Thoracic aorta (tissue), 2 donors: ENCODE measurements around the gene ARSA. TPM values are rescaled to one million over a fixed set of nuclear protein-coding genes. Genes with fewer than 3 reads are reported as not detected.

Experiments used
- ATAC-seq: fragments of 150-250 bp; one replicate; pipeline ENCODE4 v1.8.0; 2017; ENCODE audit warnings: low read depth; ENCODE audit not compliant: insufficient number of reproducible peaks, low FRiP score
- DNase-seq: peaks from one replicate; pipeline ENCODE4 v3.0.0-alpha.2; 2020; ENCODE audit warnings: low spot score
- H3K27ac ChIP-seq, 2 donors: fragments of 200-600 bp; sonication (generic); 1 replicate in 1 of 2; 2 replicates in 1 of 2; pipeline ENCODE4 v1.5.1; 2016; ENCODE audit warnings: mild to moderate bottlenecking in 2 of 2, moderate library complexity in 2 of 2
- H3K27me3 ChIP-seq: fragments of 200-600 bp; sonication (generic); replicated peaks from 2 replicates; pipeline ENCODE4 v1.6.0; 2016; ENCODE audit warnings: mild to moderate bottlenecking; ENCODE audit not compliant: insufficient read depth
- H3K36me3 ChIP-seq: fragments of 200-600 bp; sonication (generic); one replicate; pipeline ENCODE4 v1.5.1; 2016
- H3K4me1 ChIP-seq, 2 donors: fragments of 200-600 bp; sonication (generic); 1 replicate in 1 of 2; 2 replicates in 1 of 2; pipeline versions ENCODE4 v1.5.1 to v1.6.0; 2016; ENCODE audit warnings: low read depth in 2 of 2, mild to moderate bottlenecking in 1 of 2; ENCODE audit not compliant: control insufficient read depth in 1 of 2
- H3K4me3 ChIP-seq: fragments of 200-600 bp; sonication (generic); 2 replicates; pipeline ENCODE4 v1.5.1; 2016; ENCODE audit warnings: mild to moderate bottlenecking
- H3K9me3 ChIP-seq: fragments of 200-600 bp; sonication (generic); 2 replicates; pipeline ENCODE4 v1.5.1; 2016
- CTCF ChIP-seq: fragments of 200-600 bp; sonication (generic); IDR thresholded peaks from one replicate; pipeline ENCODE4 v1.5.1; 2019; ENCODE audit warnings: antibody characterized with exemption
- total RNA-seq, 2 donors: library from RNA; depleted of rRNA; stranded (reverse); fragments of >200 nt; gene quantifications; one replicate each; pipeline versions ENCODE4 v1.1.0 to v1.2.3, GENCODE V29; 2016

Gene ARSA
- total RNA-seq, 2 donors from 2014 or later: 38.4 to 75.4 TPM

GRCh38 chr22:50604256-50605001, 23.5 kb downstream of the ARSA start:
- no peak overlapping the region for H3K4me3 ChIP-seq
- ATAC-seq (no peak), DNase-seq (no peak)
- TF ChIP-seq CTCF: no peak
- no peaks in the 10 kb centered on the region for H3K4me1 ChIP-seq
- H3K36me3 ChIP-seq: no peaks in the 10 kb centered on the region
- peaks cover 8% of the 10 kb centered on the region for H3K27me3 ChIP-seq
- no peak overlapping the region for H3K27ac ChIP-seq
- no peaks in the 10 kb centered on the region for H3K9me3 ChIP-seq

- Histone ChIP-seq H3K9me3 (no peaks in the 10 kb centered on the region), H3K27me3 (peaks cover 8% of the 10 kb centered on the region), H3K27ac (no peak overlapping the region), H3K4me3 (no peak overlapping the region), H3K4me1 (no peaks in the 10 kb centered on the region), H3K36me3 (no peaks in the 10 kb centered on the region)
- ATAC-seq: no peak
- DNase-seq: no peak
- TF ChIP-seq CTCF: no peak
Measured at GRCh38 chr22:50603511-50604255, 24.3 kb downstream of the ARSA start.

- no peak for TF ChIP-seq CTCF
- Histone ChIP-seq H3K4me1 (no peaks in the 10 kb centered on the region), H3K9me3 (no peaks in the 10 kb centered on the region), H3K27me3 (peaks cover 8% of the 10 kb centered on the region), H3K36me3 (no peaks in the 10 kb centered on the region), H3K27ac (no peak overlapping the region), H3K4me3 (no peak overlapping the region)
- no peak for ATAC-seq
- DNase-seq: no peak
Measured at GRCh38 chr22:50602338-50602700, 25.6 kb downstream of the ARSA start.

GRCh38 chr22:50601669-50602337, 26.1 kb downstream of the ARSA start:
- no peak for DNase-seq
- Histone ChIP-seq H3K36me3 (no peaks in the 10 kb centered on the region), H3K9me3 (no peaks in the 10 kb centered on the region), H3K27me3 (peaks cover 8% of the 10 kb centered on the region), H3K4me3 (no peak overlapping the region), H3K27ac (no peak overlapping the region), H3K4me1 (no peaks in the 10 kb centered on the region)
- no peak for ATAC-seq
- TF ChIP-seq CTCF: no peak
